ENCODE results near the gene ANKRD39. TPM values are rescaled to one million over a fixed set of nuclear protein-coding genes. Genes with fewer than 3 reads are reported as not detected.

The ANKRD39 gene
- total and polyA plus RNA-seq, 4 donors: 10.0 to 20.5 (median 13.3) TPM

DNA sequence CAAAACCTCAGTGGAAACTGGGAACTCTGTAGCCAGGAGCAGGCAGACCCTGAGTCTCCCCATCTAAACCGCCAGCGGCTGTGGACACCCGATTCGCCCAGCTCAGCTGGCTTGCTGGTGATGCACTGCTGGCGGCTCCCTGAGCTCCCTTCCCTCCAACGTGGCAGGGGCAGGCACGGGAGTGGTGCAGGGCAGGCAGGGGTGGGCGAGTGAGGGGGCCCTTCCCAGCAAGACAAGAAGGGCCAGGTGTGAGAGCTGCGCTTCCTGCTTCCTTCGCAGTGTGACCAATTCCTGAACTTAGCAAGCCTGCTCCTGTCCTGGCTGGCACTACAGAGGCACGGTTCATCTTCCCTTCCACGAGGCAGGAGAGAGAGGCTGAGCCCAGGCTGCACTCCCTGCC, 24.4 kb upstream of the ANKRD39 start:
- ATAC-seq (ENCODE audit: low FRiP score) (no peak), DNase-seq (peak in 1 of 2 donors; percentile 40)
- H3K36me3 ChIP-seq (ENCODE audit: control insufficient read depth in 1 of 2, insufficient read depth in 2 of 2, low read length in 1 of 2): no peaks in the 10 kb centered on the region
- intact Hi-C loops (cut with DNase I): no loop called here
- H3K4me3 ChIP-seq (ENCODE audit: low read length in 2 of 2): no peak overlapping the region
- H3K27me3 ChIP-seq (ENCODE audit: control insufficient read depth in 1 of 2, insufficient read depth in 2 of 2, low read length in 1 of 2): no peaks in the 10 kb centered on the region
- 88 to 92% methylated on average over 12 of the region's 12 CpGs for WGBS, 2 donors
- no peaks in the 10 kb centered on the region for H3K9me3 ChIP-seq (ENCODE audit: control insufficient read depth, low read length)
- no peak overlapping the region for H3K27ac ChIP-seq (ENCODE audit: low read depth in 1 of 2, low read length in 2 of 2)
- H3K4me1 ChIP-seq (ENCODE audit: control insufficient read depth in 1 of 2, insufficient read depth in 2 of 2, low read length in 2 of 2): no peaks in the 10 kb centered on the region

DNA sequence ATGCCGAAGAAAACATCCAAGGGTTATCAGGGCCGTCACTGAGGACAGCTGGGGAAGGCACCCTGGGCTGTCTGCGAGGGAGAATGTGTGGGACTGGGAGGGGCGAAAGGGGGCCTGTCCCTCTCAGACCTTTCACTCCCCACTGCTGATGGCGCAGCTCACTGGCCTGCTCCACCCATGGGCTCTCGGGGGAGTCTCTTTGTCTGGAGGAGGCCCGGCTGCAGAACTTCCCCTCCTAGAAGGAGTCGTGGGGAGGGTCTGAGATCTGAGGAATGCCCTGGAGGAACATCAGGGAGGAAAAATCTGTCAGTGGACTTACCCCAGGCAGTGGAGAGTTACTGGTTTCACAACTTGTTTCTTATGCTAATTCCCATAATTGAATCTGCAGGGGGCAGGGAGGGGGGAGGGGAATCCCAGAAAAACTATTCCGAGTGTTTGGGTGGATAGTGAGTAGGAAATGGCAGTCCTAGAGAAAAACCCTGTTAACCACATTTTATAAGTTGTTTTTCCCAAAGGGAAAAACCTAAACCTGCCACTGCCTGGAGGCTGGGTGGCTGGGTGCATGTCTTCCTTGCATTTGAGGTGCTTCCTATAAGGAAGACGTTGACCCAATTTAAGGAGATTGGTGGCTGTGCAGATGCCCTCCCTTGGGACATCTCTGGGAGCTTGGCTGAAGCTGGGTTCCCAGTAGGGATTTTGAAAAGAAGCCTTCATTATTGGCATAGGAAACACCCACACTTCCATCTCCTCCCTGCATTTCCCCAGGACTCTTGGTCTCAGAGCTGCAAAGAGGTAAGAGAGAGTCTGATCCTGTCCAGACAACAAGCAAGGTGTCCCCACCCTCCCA, 23.8 kb upstream of the ANKRD39 start:
- H3K9me3 ChIP-seq (ENCODE audit: control insufficient read depth, low read length): no peaks in the 10 kb centered on the region
- ATAC-seq (ENCODE audit: low FRiP score) (no peak), DNase-seq (no peak)
- H3K4me3 ChIP-seq (ENCODE audit: low read length in 2 of 2): no peak overlapping the region
- intact Hi-C loops (cut with DNase I): no loop called here
- WGBS, 2 donors: 85 to 87% methylated on average over 10 of the region's 10 CpGs
- no peak overlapping the region for H3K27ac ChIP-seq (ENCODE audit: low read depth in 1 of 2, low read length in 2 of 2)
- no peaks in the 10 kb centered on the region for H3K27me3 ChIP-seq (ENCODE audit: control insufficient read depth in 1 of 2, insufficient read depth in 2 of 2, low read length in 1 of 2)
- H3K4me1 ChIP-seq (ENCODE audit: control insufficient read depth in 1 of 2, insufficient read depth in 2 of 2, low read length in 2 of 2): no peaks in the 10 kb centered on the region
- H3K36me3 ChIP-seq (ENCODE audit: control insufficient read depth in 1 of 2, insufficient read depth in 2 of 2, low read length in 1 of 2): no peaks in the 10 kb centered on the region

DNA sequence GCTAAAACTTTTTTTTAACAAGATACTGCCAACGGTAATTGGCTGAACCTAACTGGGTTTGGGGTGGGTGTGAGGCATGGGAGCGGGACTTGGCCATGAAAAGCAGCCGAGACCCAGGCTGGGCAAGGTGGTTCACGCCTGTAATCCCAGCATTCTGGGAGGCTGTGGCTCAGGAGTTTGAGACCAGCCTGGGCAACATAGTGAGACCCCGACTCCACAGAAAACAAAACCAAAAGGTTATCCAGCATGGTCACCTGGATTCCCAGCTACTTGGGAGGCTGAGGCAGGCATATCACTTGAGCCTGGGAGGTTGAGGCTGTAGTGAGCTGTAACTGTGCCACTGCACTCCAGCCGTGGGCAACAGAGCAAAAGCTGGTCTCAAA, 23.1 kb upstream of the ANKRD39 start:
- intact Hi-C loops (cut with DNase I): no loop called here
- ATAC-seq (ENCODE audit: low FRiP score): no peak
- no peak overlapping the region for H3K27ac ChIP-seq (ENCODE audit: low read depth in 1 of 2, low read length in 2 of 2)
- no peaks in the 10 kb centered on the region for H3K36me3 ChIP-seq (ENCODE audit: control insufficient read depth in 1 of 2, insufficient read depth in 2 of 2, low read length in 1 of 2)
- H3K4me1 ChIP-seq (ENCODE audit: control insufficient read depth in 1 of 2, insufficient read depth in 2 of 2, low read length in 2 of 2): no peaks in the 10 kb centered on the region
- 92 to 94% methylated on average over 6 of the region's 6 CpGs for WGBS, 2 donors
- no peak for DNase-seq
- no peak overlapping the region for H3K4me3 ChIP-seq (ENCODE audit: low read length in 2 of 2)
- no peaks in the 10 kb centered on the region for H3K9me3 ChIP-seq (ENCODE audit: control insufficient read depth, low read length)
- H3K27me3 ChIP-seq (ENCODE audit: control insufficient read depth in 1 of 2, insufficient read depth in 2 of 2, low read length in 1 of 2): no peaks in the 10 kb centered on the region

DNA sequence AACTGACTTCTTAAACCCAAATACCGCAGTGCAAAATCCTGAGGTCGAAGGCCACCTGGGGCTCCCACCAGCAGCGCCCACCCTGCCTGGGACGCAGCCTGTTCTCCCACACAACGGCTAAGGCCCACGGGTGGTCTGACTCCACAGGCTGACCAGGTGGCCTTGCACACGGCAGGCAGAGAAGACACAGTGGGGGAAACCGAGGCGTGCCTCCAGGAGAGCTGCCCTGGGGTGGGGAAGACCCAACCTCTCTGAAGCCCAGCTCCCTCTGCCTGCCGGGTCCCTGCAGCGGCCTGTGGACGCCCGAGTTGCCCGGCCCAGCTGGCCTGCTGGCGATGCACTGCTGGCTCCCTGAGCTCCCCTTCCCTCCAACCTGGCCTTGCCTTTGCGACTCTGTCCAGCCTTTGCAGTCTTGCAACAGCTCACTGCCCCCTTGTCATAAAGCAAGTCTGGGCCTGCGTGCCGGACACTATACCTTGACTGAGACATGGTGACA, 21.8 kb upstream of the ANKRD39 start:
- intact Hi-C loops (cut with DNase I): no loop called here
- no peaks in the 10 kb centered on the region for H3K4me1 ChIP-seq (ENCODE audit: control insufficient read depth in 1 of 2, insufficient read depth in 2 of 2, low read length in 2 of 2)
- 92 to 93% methylated on average over 18 of the region's 18 CpGs for WGBS, 2 donors

DNA sequence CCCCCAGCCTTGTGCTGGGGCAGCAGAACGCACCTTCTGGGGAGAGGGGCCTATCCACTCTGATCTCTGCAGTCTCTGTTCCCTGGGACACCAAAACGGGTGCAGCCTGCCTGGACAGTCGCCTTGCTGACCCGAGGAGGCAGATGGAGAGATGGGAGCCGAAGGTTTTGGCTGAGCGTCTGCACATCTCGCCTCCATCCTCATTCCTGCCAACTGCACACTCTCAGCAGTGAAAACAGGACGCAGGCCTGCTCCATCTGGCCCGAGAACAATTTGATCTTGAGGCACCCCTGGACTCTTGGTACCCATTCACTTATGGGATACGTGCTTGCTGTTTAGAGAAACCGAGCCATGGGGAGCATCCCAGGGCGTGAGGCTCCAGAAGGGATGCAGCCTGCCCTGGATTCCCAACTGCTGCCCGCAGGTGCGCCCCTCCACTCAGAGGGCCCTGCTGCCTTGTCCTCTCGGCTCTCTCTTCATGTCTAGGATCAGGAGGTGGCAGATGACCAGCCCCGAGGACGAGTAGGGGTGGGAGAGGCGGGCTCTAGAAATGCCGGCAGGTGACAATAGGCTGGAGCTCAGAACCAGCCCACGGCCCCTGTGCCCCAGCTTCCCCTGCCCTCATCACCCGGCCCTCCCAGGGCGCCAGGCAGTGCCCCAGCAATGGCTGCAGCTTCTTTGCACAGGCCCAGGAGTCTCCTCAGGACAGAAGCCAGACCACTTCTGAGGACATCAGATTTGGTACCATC, 21.2 kb upstream of the ANKRD39 start:
- Histone ChIP-seq H3K27ac (ENCODE audit: low read depth in 1 of 2, low read length in 2 of 2) (no peak overlapping the region), H3K36me3 (ENCODE audit: control insufficient read depth in 1 of 2, insufficient read depth in 2 of 2, low read length in 1 of 2) (no peaks in the 10 kb centered on the region), H3K4me3 (ENCODE audit: low read length in 2 of 2) (no peak overlapping the region), H3K4me1 (ENCODE audit: control insufficient read depth in 1 of 2, insufficient read depth in 2 of 2, low read length in 2 of 2) (no peaks in the 10 kb centered on the region), H3K9me3 (ENCODE audit: control insufficient read depth, low read length) (no peaks in the 10 kb centered on the region), H3K27me3 (ENCODE audit: control insufficient read depth in 1 of 2, insufficient read depth in 2 of 2, low read length in 1 of 2) (no peaks in the 10 kb centered on the region)
- DNase-seq: no peak
- ATAC-seq (ENCODE audit: low FRiP score): no peak
- intact Hi-C loops (cut with DNase I): no loop called here
- WGBS, 2 donors: 84% methylated on average over 22 of the region's 22 CpGs

More for the DNA sequence above, 21.8 kb upstream of the ANKRD39 start:
- H3K9me3 ChIP-seq (ENCODE audit: control insufficient read depth, low read length): no peaks in the 10 kb centered on the region
- no peak overlapping the region for H3K4me3 ChIP-seq (ENCODE audit: low read length in 2 of 2)
- no peaks in the 10 kb centered on the region for H3K27me3 ChIP-seq (ENCODE audit: control insufficient read depth in 1 of 2, insufficient read depth in 2 of 2, low read length in 1 of 2)
- no peak for ATAC-seq (ENCODE audit: low FRiP score)
- no peak for DNase-seq
- no peak overlapping the region for H3K27ac ChIP-seq (ENCODE audit: low read depth in 1 of 2, low read length in 2 of 2)
- H3K36me3 ChIP-seq (ENCODE audit: control insufficient read depth in 1 of 2, insufficient read depth in 2 of 2, low read length in 1 of 2): no peaks in the 10 kb centered on the region

DNA sequence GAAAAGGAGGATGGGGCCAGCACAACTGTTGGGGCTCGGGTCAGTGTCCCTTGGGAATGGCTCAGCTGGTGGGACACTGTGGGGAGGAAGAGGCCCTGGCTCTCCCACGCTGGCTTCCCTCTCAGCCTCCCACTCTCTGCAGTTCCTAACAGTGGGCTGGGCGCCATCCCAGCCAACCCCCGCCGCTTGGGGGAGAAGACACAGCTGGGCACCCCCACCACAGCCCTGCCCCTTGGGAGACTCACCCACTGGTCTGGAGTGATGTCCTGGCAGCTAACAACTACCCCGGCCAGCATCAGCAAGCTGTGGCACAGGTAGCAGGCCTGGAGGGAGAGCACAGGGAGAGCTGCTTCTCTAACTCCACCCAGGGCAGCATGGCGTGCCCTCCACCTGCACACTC, 20.4 kb upstream of the ANKRD39 start:
- intact Hi-C loops (cut with DNase I): no loop called here
- no peaks in the 10 kb centered on the region for H3K4me1 ChIP-seq (ENCODE audit: control insufficient read depth in 1 of 2, insufficient read depth in 2 of 2, low read length in 2 of 2)

DNA sequence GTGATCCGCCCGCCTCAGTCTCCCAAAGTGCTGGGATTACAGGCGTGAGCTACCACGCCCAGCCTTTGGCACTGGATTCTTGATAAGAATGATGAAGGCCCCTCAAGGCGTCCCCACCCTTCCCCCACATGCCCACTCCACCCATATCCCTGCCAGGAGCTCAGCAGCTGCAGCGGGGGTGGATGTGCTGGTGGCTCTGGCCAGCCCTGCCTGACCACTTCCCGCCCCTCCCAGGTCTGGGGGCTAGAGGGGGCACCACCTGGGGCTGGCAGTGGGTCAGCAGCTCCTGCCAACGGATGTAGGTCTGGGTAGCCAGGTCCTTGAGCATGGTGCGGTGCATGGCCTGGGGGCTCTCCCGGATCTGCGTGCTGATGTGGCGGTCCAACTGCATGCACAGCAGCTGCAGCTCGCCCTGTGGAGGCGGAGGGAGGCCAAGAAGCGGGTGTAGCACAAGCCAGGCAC, 19.8 kb upstream of the ANKRD39 start:
- no peak for ATAC-seq (ENCODE audit: low FRiP score)

More for the DNA sequence above, 20.4 kb upstream of the ANKRD39 start:
- Histone ChIP-seq H3K4me3 (ENCODE audit: low read length in 2 of 2) (no peak overlapping the region), H3K36me3 (ENCODE audit: control insufficient read depth in 1 of 2, insufficient read depth in 2 of 2, low read length in 1 of 2) (no peaks in the 10 kb centered on the region), H3K9me3 (ENCODE audit: control insufficient read depth, low read length) (no peaks in the 10 kb centered on the region), H3K27ac (ENCODE audit: low read depth in 1 of 2, low read length in 2 of 2) (no peak overlapping the region), H3K27me3 (ENCODE audit: control insufficient read depth in 1 of 2, insufficient read depth in 2 of 2, low read length in 1 of 2) (no peaks in the 10 kb centered on the region)
- 66 to 78% methylated on average over 7 of the region's 7 CpGs for WGBS, 2 donors
- ATAC-seq (ENCODE audit: low FRiP score): no peak
- no peak for DNase-seq

DNA sequence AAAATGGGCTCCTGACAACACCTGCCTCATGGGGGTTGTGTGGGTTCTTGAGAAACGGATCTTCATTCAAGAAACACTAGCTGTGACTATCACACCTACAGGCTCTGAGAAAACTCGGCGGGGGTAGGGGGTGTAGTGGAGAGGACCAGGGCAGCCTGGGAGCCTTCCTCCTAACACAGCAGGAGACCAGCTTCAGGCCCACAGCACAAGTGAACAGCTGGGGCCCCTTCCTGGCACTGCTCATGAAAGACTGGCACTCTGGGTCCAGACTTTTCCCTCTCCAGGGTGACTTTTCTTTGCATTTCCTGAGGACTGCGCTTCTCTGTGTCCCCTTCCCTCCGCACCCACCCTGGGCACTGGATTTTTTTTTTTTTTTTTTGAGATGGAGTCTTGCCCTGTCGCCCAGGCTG, 19.2 kb upstream of the ANKRD39 start:
- Histone ChIP-seq H3K9me3 (ENCODE audit: control insufficient read depth, low read length) (no peaks in the 10 kb centered on the region), H3K4me1 (ENCODE audit: control insufficient read depth in 1 of 2, insufficient read depth in 2 of 2, low read length in 2 of 2) (no peaks in the 10 kb centered on the region), H3K36me3 (ENCODE audit: control insufficient read depth in 1 of 2, insufficient read depth in 2 of 2, low read length in 1 of 2) (no peaks in the 10 kb centered on the region), H3K4me3 (ENCODE audit: low read length in 2 of 2) (no peak overlapping the region), H3K27me3 (ENCODE audit: control insufficient read depth in 1 of 2, insufficient read depth in 2 of 2, low read length in 1 of 2) (no peaks in the 10 kb centered on the region), H3K27ac (ENCODE audit: low read depth in 1 of 2, low read length in 2 of 2) (no peak overlapping the region)
- intact Hi-C loops (cut with DNase I): no loop called here
- no peak for DNase-seq
- ATAC-seq (ENCODE audit: low FRiP score): no peak
- 84 to 87% methylated on average over 6 of the region's 6 CpGs for WGBS, 2 donors

More for the DNA sequence above, 19.8 kb upstream of the ANKRD39 start:
- Histone ChIP-seq H3K4me1 (ENCODE audit: control insufficient read depth in 1 of 2, insufficient read depth in 2 of 2, low read length in 2 of 2) (no peaks in the 10 kb centered on the region), H3K9me3 (ENCODE audit: control insufficient read depth, low read length) (no peaks in the 10 kb centered on the region), H3K27me3 (ENCODE audit: control insufficient read depth in 1 of 2, insufficient read depth in 2 of 2, low read length in 1 of 2) (no peaks in the 10 kb centered on the region), H3K36me3 (ENCODE audit: control insufficient read depth in 1 of 2, insufficient read depth in 2 of 2, low read length in 1 of 2) (no peaks in the 10 kb centered on the region), H3K4me3 (ENCODE audit: low read length in 2 of 2) (no peak overlapping the region), H3K27ac (ENCODE audit: low read depth in 1 of 2, low read length in 2 of 2) (no peak overlapping the region)
- DNase-seq: no peak
- intact Hi-C loops (cut with DNase I): no loop called here
- WGBS, 2 donors: 89 to 91% methylated on average over 15 of the region's 15 CpGs
